A673 (cell line): ENCODE results near the gene KRT6C. TPM values are rescaled to one million over a fixed set of nuclear protein-coding genes. Genes with fewer than 3 reads are reported as not detected.

Source experiments
- BruUV-seq: library from RNA; stranded (reverse); fragments of 400-500 nt; replicated peaks from 2 replicates; lab custom pipeline; 2021; lab: Mats Ljungman, UMichigan
- CTCF ChIA-PET: fragments of 300-600 bp; sonication (Branson Sonifier 250); formaldehyde crosslinking; loops from one replicate; lab custom pipeline; 2022; ENCODE audit warnings: antibody characterized with exemption; lab: Charles Lee
- POLR2A ChIA-PET: fragments of 300-600 bp; sonication (Branson Sonifier 250); formaldehyde crosslinking; loops from one replicate; lab custom pipeline; 2022; ENCODE audit warnings: antibody characterized with exemption; ENCODE audit not compliant: low non-redundant PET; lab: Charles Lee
- DNase-seq: peaks from one replicate; pipeline ENCODE4 v3.0.0-alpha.2; 2015; ENCODE audit warnings: low spot score
- H3K27ac ChIP-seq: fragments of 200-600 bp; sonication (generic); 2 replicates; pipeline ENCODE4 v1.5.1; 2016; ENCODE audit warnings: mixed run types, low read depth, mild to moderate bottlenecking, mixed read lengths, antibody characterized with exemption, low read length; ENCODE audit not compliant: poor library complexity, severe bottlenecking
- H3K27me3 ChIP-seq: fragments of 200-600 bp; sonication (generic); replicated peaks from 2 replicates; pipeline ENCODE4 v1.6.1; 2017; ENCODE audit warnings: mixed run types, low read depth, mild to moderate bottlenecking, mixed read lengths, antibody characterized with exemption, low read length; ENCODE audit not compliant: insufficient read depth, poor library complexity
- H3K36me3 ChIP-seq: fragments of 200-600 bp; sonication (generic); 2 replicates; pipeline ENCODE4 v1.6.1; 2016; ENCODE audit warnings: mixed run types, mild to moderate bottlenecking, mixed read lengths, antibody characterized with exemption, low read length; ENCODE audit not compliant: insufficient read depth, poor library complexity, severe bottlenecking
- H3K4me1 ChIP-seq: fragments of 200-600 bp; sonication (generic); 2 replicates; pipeline ENCODE4 v1.6.1; 2017; ENCODE audit warnings: mixed run types, mild to moderate bottlenecking, mixed read lengths, antibody characterized with exemption, low read length; ENCODE audit not compliant: insufficient read depth, poor library complexity, severe bottlenecking
- H3K4me3 ChIP-seq: fragments of 200-600 bp; sonication (generic); 2 replicates; pipeline ENCODE4 v1.5.1; 2016; ENCODE audit warnings: low read depth, mixed run types, mild to moderate bottlenecking, mixed read lengths, low read length; ENCODE audit not compliant: poor library complexity, severe bottlenecking
- H3K9me3 ChIP-seq: fragments of 200-600 bp; sonication (generic); 2 replicates; pipeline ENCODE4 v1.6.1; 2016; ENCODE audit warnings: mixed run types, low read depth, mild to moderate bottlenecking, mixed read lengths, antibody characterized with exemption, low read length; ENCODE audit not compliant: poor library complexity, severe bottlenecking
- EZH2 ChIP-seq: fragments of 200-600 bp; sonication (generic); IDR thresholded peaks from 2 replicates; pipeline ENCODE4 v1.6.1; 2017; ENCODE audit warnings: borderline replicate concordance, low read depth, mild to moderate bottlenecking, mixed read lengths, antibody characterized with exemption, low read length; ENCODE audit not compliant: poor library complexity, severe bottlenecking
- intact Hi-C: fragments of 100-400 bp; cut with micrococcal nuclease; formaldehyde crosslinking; loops from one replicate; pipeline ENCODE4 v1.10.0; 2022; ENCODE audit not compliant: unreplicated experiment
- total RNA-seq: library from RNA; stranded (reverse); gene quantifications from 2 replicates; pipeline ENCODE4 v1.2.3, GENCODE V29; 2021
- TF ChIP-seq, protein P1 (sequence below): fragments of 300-800, 200-600 bp; sonication (generic); conservative IDR thresholded peaks from 2 replicates; pipeline ENCODE4 v1.5.1; 2017; ENCODE audit warnings: low read depth, mild to moderate bottlenecking, antibody characterized with exemption, low read length, moderate library complexity, mixed read lengths

Gene KRT6C
- total RNA-seq, 1 experiment from 2014 or later, result not detected

DNA sequence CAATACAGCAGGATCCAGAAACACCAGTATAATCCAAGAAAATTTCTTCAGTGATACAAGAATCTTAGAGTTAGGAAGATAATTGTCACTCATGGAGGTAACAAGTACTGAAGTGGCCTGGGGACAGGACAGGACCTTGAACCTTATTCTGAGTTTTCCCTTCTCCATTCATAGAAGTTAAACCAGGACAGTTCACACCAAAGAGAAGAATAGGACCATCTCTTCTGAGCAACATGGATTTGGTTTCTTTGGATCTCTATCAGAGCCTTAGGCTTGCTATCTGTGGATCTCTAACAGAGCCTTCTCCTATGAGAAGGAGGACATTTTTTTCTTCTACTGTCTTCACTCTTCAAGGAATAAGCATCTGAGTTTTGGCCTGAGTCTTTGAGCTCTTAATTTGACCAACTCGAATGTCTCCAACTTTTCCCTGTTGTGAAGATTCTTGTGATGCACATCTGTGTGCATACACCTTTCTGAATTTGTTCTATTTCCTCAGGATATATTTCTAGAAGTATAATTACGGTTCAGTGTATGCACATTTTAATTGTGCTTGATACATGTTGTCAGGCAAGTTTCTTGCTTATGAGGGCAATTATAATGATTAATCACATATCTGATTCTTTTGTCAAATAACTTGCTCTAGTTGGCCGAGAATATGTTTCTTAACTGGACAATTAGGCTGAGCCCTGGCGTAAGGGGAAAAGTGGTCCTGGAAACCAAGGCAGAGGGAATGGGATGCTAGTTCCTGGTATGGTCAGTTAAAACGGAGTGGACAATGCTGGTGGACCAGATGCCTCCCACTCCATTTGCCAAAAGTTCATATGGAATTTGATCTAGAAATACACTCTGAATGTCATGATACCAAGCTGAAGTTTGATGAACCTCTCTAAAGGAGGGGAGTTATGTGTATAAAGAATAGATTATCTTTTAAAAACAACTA lies 12.8 kb upstream of the KRT6C start:
- no TSS peak for BruUV-seq
- ChIA-PET CTCF (no interaction called here), POLR2A (no interaction called here)
- Histone ChIP-seq H3K27me3 (peaks cover 45% of the 10 kb centered on the region), H3K27ac (no peak overlapping the region), H3K9me3 (peaks cover 12% of the 10 kb centered on the region), H3K36me3 (no peaks in the 10 kb centered on the region), H3K4me3 (no peak overlapping the region), H3K4me1 (no peaks in the 10 kb centered on the region)
- intact Hi-C loops, result no loop called here
- no peak for DNase-seq
- no peak for TF ChIP-seq EZH2
- TF ChIP-seq, protein P1, sequence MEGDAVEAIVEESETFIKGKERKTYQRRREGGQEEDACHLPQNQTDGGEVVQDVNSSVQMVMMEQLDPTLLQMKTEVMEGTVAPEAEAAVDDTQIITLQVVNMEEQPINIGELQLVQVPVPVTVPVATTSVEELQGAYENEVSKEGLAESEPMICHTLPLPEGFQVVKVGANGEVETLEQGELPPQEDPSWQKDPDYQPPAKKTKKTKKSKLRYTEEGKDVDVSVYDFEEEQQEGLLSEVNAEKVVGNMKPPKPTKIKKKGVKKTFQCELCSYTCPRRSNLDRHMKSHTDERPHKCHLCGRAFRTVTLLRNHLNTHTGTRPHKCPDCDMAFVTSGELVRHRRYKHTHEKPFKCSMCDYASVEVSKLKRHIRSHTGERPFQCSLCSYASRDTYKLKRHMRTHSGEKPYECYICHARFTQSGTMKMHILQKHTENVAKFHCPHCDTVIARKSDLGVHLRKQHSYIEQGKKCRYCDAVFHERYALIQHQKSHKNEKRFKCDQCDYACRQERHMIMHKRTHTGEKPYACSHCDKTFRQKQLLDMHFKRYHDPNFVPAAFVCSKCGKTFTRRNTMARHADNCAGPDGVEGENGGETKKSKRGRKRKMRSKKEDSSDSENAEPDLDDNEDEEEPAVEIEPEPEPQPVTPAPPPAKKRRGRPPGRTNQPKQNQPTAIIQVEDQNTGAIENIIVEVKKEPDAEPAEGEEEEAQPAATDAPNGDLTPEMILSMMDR, result no peak

DNA sequence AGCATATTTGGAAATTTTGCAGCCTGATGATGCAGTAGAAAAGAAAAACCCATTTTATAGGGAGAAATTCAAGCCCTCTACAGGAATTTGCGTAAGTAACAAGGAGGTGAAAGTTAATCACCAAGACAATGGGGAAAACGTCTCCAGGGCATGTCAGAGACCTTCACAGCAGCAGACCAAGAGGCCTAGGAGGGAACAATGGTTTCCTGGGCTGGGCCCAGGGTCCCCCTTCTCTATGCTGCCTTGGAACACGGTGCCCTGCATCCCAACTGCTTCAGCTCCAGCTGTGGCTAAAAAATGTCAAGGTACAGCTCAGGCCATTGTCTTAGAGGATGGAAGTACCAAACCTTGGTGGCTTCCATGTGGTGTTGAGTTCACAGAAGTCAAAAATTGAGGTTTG lies 6.5 kb upstream of the KRT6C start:
- DNase-seq, result no peak
- ChIA-PET CTCF (no interaction called here), POLR2A (no interaction called here)
- Histone ChIP-seq H3K36me3 (no peaks in the 10 kb centered on the region), H3K9me3 (peaks cover 7% of the 10 kb centered on the region), H3K4me1 (no peaks in the 10 kb centered on the region), H3K27ac (no peak overlapping the region), H3K27me3 (peaks cover 18% of the 10 kb centered on the region), H3K4me3 (no peak overlapping the region)
- no peak for TF ChIP-seq EZH2
- TF ChIP-seq, protein P1, result no peak
- no TSS peak for BruUV-seq
- intact Hi-C loops, result no loop called here

DNA sequence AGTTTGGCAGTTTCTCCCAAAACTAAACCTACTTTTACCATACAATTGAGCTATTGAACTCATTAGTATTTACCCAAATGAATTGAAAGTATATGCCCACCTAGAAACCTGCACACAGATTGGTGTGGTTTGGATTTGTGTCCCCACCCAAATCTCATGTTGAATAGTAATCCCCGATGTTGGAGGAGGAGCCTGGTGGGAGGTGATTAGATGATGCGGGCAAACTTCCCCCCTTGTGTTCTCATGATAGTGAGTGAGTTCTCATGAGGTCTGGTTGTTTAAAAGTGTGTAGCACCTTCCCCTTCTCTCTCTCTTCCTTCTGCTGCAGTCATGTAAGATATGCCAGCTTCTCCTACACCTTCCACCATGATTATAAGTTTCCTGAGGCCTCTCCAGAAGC lies 4.0 kb upstream of the KRT6C start:
- CTCF ChIA-PET, result no interaction called here
- no peak for TF ChIP-seq EZH2
- TF ChIP-seq, protein P1, result no peak
- BruUV-seq, result no TSS peak
- no peak overlapping the region for H3K4me3 ChIP-seq
- POLR2A ChIA-PET, result no interaction called here
- H3K9me3 ChIP-seq, result no peaks in the 10 kb centered on the region
- peaks cover 7% of the 10 kb centered on the region for H3K27me3 ChIP-seq
- no peak overlapping the region for H3K27ac ChIP-seq
- intact Hi-C loops, result no loop called here
- no peaks in the 10 kb centered on the region for H3K36me3 ChIP-seq
- no peak for DNase-seq
- H3K4me1 ChIP-seq, result no peaks in the 10 kb centered on the region
